MG63 (cell line): ENCODE data around the gene MR1. TPM values are rescaled to one million over a fixed set of nuclear protein-coding genes. Genes with fewer than 3 reads are reported as not detected.

Experiments used
- DNase-seq: peaks from one replicate; pipeline ENCODE4 v3.0.0-alpha.2; 2020
- H3K27me3 ChIP-seq: fragments of 250-450 bp; sonication (Bioruptor Pico); 2 replicates; pipeline ENCODE4 v1.5.1; 2020; ENCODE audit warnings: mild to moderate bottlenecking, moderate library complexity
- H3K36me3 ChIP-seq: fragments of 250-450 bp; sonication (Bioruptor Pico); 2 replicates; pipeline ENCODE4 v1.5.1; 2020; ENCODE audit warnings: mild to moderate bottlenecking, moderate library complexity
- H3K4me3 ChIP-seq: fragments of 250-450 bp; sonication (Bioruptor Pico); 2 replicates; pipeline ENCODE4 v1.5.1; 2020; ENCODE audit warnings: mild to moderate bottlenecking, moderate library complexity
- H3K9me3 ChIP-seq: fragments of 250-450 bp; sonication (Bioruptor Pico); 2 replicates; pipeline ENCODE4 v1.5.1; 2020; ENCODE audit warnings: mild to moderate bottlenecking, moderate library complexity
- total RNA-seq: library from RNA; depleted of rRNA; stranded (reverse); fragments of >200 nt; shearing (Covaris generic); gene quantifications from 2 replicates; pipeline ENCODE4 v1.2.3, GENCODE V29; 2014; ENCODE audit warnings: low replicate concordance

Gene MR1
- total RNA-seq, 1 experiment from 2014 or later, result 15.3 TPM

- Histone ChIP-seq H3K9me3 (no peaks in the 10 kb centered on the region), H3K27me3 (no peaks in the 10 kb centered on the region), H3K36me3 (no peaks in the 10 kb centered on the region), H3K4me3 (no peak overlapping the region)
- DNase-seq, result no peak
Observed at GRCh38 chr1:181079920-181080319, 46.1 kb downstream of the MR1 start.

DNA sequence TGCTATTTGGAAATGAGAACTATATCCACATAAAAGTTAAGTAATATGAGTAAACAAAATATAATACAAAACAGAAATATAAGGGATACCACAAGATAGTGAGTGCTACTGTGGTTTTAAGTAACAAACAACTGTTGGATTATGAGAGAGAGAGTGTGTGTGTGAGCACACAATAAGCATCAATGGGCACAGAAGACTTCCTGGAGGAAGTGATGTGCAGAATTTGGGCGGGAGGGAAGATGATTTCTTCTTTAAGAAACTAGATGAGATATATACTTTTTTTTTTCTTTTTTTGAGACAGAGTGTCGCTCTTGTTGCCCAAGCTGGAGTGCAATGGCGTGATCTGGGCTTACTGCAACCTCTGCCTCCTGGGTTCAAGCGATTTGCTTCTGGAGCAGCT, 46.8 kb downstream of the MR1 start:
- no peak overlapping the region for H3K4me3 ChIP-seq
- H3K36me3 ChIP-seq, result no peaks in the 10 kb centered on the region
- H3K9me3 ChIP-seq, result no peaks in the 10 kb centered on the region
- no peaks in the 10 kb centered on the region for H3K27me3 ChIP-seq
- DNase-seq, result no peak

DNA sequence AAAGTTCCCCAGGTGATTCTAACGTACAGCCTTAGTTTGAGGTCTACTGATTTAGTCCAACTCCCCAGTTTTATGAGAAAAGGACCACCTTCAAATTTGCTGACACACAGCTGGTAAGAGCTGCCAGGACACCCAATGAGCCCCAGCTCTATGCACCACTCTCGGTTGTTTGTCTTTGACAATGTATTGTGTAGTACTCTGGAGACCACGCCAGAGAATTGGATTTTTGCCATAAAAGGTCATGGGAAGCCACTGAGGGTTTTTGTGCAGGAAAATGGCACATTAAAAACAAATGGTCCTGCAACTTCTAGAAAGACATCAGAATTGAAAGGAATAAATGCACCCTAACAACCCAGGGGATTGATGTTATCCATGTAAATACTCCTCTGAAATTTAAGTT, 47.6 kb downstream of the MR1 start:
- no peak overlapping the region for H3K4me3 ChIP-seq
- H3K9me3 ChIP-seq, result no peaks in the 10 kb centered on the region
- H3K27me3 ChIP-seq, result no peaks in the 10 kb centered on the region
- no peak for DNase-seq
- H3K36me3 ChIP-seq, result no peaks in the 10 kb centered on the region

GRCh38 chr1:181083842-181084605, 50.2 kb downstream of the MR1 start:
- H3K27me3 ChIP-seq, result no peaks in the 10 kb centered on the region
- no peak overlapping the region for H3K4me3 ChIP-seq
- H3K36me3 ChIP-seq, result no peaks in the 10 kb centered on the region
- no peaks in the 10 kb centered on the region for H3K9me3 ChIP-seq
- DNase-seq, result peak; percentile 47

DNA sequence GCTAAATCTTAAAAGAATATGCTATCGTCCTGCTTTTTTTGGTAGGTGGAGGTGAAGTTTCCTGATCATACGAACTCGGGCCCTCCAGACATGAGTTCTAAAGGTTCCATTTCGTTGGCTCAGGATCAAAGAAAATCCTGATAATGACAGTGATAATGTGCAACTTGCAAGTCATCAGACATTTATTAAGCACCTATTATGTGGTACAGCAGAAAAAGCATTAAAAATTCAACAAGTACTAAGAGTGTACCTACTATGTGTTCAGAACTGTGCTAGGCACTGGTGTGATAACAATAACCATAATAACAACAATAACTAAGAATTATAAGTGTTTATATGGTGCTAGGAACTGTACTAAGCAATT, 50.8 kb downstream of the MR1 start:
- Histone ChIP-seq H3K36me3 (no peaks in the 10 kb centered on the region), H3K9me3 (no peaks in the 10 kb centered on the region), H3K27me3 (no peaks in the 10 kb centered on the region), H3K4me3 (no peak overlapping the region)
- no peak for DNase-seq

- Histone ChIP-seq H3K27me3 (no peaks in the 10 kb centered on the region), H3K9me3 (no peaks in the 10 kb centered on the region), H3K4me3 (no peak overlapping the region), H3K36me3 (peaks cover 7% of the 10 kb centered on the region)
- DNase-seq, result no peak
Observed at GRCh38 chr1:181086091-181086490, 52.3 kb downstream of the MR1 start.

- H3K27me3 ChIP-seq, result no peaks in the 10 kb centered on the region
- no peak overlapping the region for H3K4me3 ChIP-seq
- no peaks in the 10 kb centered on the region for H3K9me3 ChIP-seq
- H3K36me3 ChIP-seq, result peaks cover 16% of the 10 kb centered on the region
- DNase-seq, result peak; percentile 53
Observed at GRCh38 chr1:181086926-181087325, 53.1 kb downstream of the MR1 start.

- no peak for DNase-seq
- Histone ChIP-seq H3K36me3 (peaks cover 19% of the 10 kb centered on the region), H3K27me3 (no peaks in the 10 kb centered on the region), H3K9me3 (no peaks in the 10 kb centered on the region), H3K4me3 (peak overlapping the region; percentile 73)
Observed at GRCh38 chr1:181087400-181087901, 53.7 kb downstream of the MR1 start.

DNA sequence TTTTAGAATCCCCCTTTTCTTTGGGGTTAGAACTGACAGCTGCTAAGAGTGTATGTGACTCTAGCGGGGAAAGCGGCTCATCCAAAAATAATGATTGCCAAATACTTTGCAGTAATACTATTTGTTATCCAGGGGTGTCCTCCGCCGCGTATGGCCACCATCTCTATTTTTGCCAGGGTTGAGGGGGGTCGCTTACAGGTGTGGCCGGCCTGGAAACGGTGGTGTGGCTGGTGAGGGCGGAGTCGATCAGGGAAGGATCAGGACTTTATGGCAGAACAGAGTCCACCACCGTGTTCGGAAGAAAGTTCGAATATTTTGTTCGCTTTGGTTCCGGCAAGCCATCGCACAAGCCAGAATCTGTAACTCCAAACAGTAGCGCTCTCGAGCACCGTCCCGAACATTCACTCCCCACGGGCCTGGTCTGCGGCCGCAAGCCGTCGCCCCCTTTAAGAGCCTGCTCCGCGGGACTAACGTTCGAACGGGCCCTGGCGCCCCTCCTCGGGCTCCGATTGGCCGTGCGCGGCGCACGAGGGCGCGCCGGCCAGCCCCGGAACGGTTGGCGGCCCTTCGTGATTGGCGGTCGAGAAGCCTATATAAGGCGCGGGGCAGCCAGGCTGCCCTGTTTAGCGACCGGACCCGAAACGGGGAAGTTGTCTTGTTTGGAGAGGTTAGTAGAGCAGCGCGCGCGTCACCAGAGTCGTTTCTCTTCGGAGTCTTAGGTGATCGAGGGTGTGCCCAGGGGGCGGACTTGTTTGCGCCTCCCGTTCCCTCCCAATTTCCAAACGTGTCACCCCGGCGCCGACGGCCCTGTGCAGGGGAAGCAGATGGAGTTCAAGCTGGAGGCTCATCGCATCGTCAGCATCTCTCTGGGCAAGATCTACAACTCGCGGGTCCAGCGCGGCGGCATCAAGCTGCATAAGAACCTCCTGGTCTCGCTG, 54.6 kb downstream of the MR1 start, which contains the start of gene IER5:
TSS of gene IER5 (plus strand) at position 622 of the 938 bp plus-strand sequence. CDS start at position 825, 203 bp downstream.
- DNase-seq, result peak; percentile 97
- no peaks in the 10 kb centered on the region for H3K27me3 ChIP-seq
- no peaks in the 10 kb centered on the region for H3K9me3 ChIP-seq
- peak within 1 kb of the TSS; percentile 73 for H3K4me3 ChIP-seq
- H3K36me3 ChIP-seq, result peaks cover 24% of the 10 kb centered on the region

- DNase-seq, result peak; percentile 34
- peak overlapping the region; percentile 73 for H3K4me3 ChIP-seq
- H3K9me3 ChIP-seq, result no peaks in the 10 kb centered on the region
- no peaks in the 10 kb centered on the region for H3K27me3 ChIP-seq
- peaks cover 30% of the 10 kb centered on the region for H3K36me3 ChIP-seq
Observed at GRCh38 chr1:181089017-181089675, 55.4 kb downstream of the MR1 start.

DNA sequence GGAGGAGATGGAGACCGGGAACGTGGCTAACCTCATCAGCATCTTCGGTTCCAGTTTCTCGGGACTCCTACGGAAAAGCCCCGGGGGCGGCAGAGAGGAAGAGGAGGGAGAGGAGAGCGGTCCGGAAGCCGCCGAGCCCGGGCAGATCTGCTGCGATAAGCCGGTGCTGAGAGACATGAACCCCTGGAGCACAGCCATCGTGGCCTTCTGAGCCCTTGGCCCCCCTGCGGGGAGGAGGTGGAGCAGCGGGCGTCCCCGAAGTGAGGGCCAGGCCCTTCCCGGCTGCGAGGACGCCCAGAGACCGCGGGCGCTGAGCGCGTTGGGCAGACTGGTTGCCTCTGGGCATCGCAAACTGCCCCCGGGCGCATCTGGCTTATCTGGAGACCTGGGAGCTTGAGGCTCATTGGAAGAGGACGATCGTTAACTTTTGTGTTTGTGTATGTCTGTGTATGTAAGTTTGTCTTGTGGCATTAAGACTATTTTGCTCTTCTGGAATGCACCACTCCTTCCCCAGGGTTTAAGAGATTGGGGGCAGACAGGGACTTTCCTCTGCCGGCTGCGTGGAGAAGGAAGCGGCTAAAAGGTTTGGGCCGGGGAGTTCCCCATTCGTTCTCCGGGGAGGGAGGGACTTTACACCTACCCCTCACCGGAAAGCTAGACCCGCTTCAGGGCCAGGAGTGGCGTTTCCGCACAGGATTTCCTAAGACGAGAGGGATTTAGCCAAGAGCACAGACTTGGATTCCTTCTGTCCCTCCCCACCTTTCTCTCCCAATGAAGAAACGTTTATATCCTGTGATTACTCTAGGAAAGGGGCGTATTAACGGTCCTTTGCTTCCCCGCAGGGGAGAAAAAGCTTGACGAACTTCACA, 56.1 kb downstream of the MR1 start:
- peaks cover 32% of the 10 kb centered on the region for H3K36me3 ChIP-seq
- no peaks in the 10 kb centered on the region for H3K27me3 ChIP-seq
- no peaks in the 10 kb centered on the region for H3K9me3 ChIP-seq
- peak overlapping the region; percentile 73 for H3K4me3 ChIP-seq
- peak; percentile 76 for DNase-seq

- Histone ChIP-seq H3K27me3 (no peaks in the 10 kb centered on the region), H3K9me3 (no peaks in the 10 kb centered on the region), H3K4me3 (peak overlapping the region; percentile 73), H3K36me3 (peaks cover 32% of the 10 kb centered on the region)
- DNase-seq, result no peak
Observed at GRCh38 chr1:181090641-181091126, 56.9 kb downstream of the MR1 start.

DNA sequence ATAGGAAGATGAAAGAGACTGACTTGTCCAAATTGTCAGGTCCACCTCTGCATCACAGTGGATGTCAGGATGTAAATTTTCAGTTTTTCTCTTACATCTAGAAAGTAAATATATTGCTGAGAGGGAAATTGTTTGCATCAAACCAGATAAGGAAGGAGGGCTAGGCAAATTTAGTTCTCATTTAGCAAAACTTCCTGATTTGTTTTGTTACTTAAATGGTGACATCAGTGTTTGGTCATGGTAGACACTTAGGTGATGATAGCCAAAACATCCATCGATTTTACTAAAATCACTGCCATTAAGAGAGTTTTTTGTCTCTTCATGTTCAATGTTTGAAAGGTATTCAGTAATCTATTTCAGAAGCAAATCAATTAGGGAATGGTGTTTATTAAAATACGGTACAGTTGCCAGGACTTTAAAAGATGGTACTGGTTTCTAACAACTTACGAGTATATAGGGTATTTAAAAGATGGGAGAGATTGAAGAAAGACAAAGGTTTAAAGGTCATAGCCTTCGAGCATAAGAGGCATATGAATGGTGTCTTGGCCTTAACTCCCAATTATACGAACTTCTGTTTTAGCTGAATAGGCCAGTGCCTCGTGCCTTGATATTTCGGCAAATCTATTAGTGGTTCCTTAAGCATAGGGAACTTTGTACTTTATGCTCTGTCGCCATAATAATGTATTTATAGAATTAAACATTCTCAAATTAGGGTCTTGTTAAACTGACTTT, 57.7 kb downstream of the MR1 start:
- peaks cover 32% of the 10 kb centered on the region for H3K36me3 ChIP-seq
- DNase-seq, result no peak
- no peaks in the 10 kb centered on the region for H3K27me3 ChIP-seq

DNA sequence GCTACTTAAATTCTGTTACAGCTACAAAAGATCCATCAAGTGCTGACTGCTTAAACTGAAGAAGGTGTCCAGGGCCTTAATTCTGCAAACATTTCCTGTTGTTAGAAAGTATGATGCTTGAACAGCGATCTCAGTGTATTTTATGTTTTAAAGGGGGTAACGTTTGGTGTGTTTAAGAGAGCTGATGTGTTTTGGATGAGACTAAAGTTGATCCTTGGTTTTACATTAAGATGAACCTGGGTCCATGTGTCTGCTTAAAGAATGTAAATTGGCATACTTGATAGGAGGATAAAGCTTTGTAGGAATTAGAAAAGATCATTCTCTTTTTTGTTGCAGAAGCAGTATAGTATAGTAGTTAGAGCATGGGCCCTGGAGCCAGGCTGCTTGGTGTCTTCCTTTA, 58.3 kb downstream of the MR1 start:
- H3K4me3 ChIP-seq, result no peak overlapping the region; the same call in 1 of the 2 replicates
- H3K27me3 ChIP-seq, result no peaks in the 10 kb centered on the region
- peaks cover 32% of the 10 kb centered on the region for H3K36me3 ChIP-seq
- DNase-seq, result no peak
- no peaks in the 10 kb centered on the region for H3K9me3 ChIP-seq

More for the DNA sequence above, 57.7 kb downstream of the MR1 start:
- H3K4me3 ChIP-seq, result peak overlapping the region; percentile 73
- H3K9me3 ChIP-seq, result no peaks in the 10 kb centered on the region

DNA sequence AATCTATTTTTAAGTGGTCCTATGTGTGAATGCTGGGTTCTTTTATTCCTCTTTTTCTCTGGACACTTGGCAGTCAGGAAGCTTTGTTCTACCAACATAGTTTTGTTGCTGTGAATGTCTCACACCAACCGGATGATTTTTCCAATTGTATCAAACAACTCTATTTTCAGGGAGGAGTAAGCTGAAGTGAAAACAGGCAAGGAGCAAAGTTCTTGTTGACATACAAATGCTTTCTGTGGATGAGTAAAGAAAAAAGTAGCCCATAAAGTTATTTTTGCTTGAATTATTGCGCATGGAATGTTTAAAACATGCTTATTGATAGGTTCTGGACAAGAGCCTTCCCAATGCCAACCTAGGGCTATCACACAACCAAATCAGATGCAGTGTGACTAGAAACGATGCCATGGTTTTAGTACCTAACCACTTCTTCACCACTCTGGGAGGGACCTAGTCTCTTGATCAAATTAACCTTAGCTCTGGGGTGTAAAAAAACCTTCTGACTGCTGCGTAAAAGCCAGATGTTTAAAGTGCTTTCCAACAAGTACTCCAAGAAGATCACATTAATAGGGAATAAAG, 59.2 kb downstream of the MR1 start:
- DNase-seq, result no peak
- Histone ChIP-seq H3K36me3 (peaks cover 32% of the 10 kb centered on the region), H3K4me3 (no peak overlapping the region)

More for the DNA sequence above, 59.2 kb downstream of the MR1 start:
- Histone ChIP-seq H3K27me3 (no peaks in the 10 kb centered on the region), H3K9me3 (no peaks in the 10 kb centered on the region)
